GM21360 (cell line): ENCODE measurements around the gene ELMO1.

Experiments
- ATAC-seq: cut with Tn5 transposase; IDR thresholded peaks from one replicate; pipeline ENCODE4 v1.9.1; 2021; ENCODE audit warnings: mild to moderate bottlenecking, moderate library complexity; ENCODE audit not compliant: unreplicated experiment

The ELMO1 gene

DNA sequence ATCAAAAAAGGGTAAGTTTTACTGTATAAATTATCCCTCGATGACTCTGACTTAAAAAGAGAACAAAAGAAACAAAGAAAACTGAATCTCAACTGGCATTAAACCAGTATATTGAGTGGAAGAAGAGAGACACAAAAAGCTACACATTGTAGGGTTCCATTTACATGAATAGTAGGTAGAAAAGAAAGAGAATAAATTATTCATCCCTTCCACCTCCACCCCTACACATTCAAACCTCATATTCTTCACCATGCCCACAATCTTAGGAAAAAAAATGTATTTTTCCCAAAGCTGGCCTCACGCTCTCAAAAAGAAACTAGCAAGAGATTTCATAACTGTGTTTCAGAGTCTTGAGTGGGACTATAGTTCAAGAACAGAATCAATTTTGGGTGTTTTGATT, 377.5 kb downstream of the ELMO1 start:
- ATAC-seq = no peak

DNA sequence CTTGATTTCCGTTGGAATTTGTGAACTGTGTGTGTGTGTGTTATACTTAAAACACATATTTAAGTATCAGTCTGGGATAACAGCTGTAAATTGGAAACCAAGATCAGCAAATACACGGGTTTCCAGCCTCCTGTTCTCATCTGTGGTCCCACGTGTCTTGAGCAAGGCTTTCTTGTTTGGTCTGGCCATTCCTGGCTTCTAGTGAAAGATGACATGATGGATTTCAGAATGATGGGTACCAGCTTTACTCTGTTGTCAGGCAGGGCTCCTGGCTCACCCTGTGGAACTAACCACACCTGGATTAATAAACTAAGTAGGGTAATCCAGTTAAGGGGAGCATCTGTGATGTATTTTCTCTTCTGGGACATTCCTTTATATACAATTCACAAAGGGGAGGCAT, 378.2 kb downstream of the ELMO1 start:
- no peak for ATAC-seq

DNA sequence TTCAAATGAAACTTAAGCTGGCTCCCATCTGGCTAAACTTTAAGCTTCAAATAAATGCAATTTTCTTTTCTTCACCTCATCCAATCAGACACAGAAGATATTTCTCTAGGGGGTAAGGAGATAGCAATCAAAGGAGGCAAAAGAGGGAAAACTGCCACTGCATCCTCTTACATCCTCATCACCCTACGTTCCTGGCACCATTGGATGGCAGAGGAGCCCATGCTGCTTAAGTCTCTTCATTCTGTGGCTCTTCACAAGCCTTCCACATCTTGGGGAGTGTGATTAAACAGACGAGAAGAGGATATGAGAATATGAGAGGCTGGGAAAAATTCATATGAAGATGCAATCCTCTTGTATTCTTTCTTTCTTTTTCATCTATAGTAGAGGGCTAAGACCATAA, 378.6 kb downstream of the ELMO1 start:
- ATAC-seq = no peak

DNA sequence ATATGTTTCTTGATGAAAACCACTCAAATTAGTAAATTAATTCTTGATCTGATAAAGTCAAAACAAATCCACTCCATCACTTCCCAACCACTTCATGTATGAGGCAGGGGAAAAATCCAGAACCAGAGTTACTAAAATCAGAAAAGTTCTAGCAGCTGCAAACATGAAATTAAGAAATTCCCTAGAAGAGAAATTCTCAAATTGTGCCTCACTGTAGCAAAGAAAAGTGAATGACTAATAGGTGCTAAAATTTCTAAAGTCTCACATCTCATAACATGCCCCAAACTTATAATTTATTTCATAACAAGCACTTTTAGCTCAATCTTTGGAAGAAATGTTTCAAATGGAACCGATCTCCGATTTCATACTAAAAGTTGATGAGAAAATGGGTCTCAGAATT, 379.3 kb downstream of the ELMO1 start:
- no peak for ATAC-seq

DNA sequence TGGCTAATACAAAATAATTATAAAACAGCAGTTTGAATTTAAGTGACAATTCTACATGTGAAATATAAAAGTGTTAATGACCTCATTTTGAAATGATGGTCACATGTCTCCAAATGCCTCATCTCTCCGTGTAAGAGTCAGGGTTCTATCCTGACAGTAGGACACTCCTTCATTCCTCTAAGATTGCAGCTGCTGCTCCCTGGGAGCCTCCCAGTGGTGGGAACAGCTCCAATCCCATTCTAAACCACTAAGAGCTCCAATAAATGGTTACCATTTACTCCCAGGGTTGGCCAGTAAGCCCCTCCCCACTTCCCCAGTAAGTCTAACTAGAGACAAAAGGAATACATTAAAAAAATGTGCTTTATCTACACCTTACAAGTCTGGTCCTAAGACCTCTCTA, 379.8 kb downstream of the ELMO1 start:
- ATAC-seq = no peak

DNA sequence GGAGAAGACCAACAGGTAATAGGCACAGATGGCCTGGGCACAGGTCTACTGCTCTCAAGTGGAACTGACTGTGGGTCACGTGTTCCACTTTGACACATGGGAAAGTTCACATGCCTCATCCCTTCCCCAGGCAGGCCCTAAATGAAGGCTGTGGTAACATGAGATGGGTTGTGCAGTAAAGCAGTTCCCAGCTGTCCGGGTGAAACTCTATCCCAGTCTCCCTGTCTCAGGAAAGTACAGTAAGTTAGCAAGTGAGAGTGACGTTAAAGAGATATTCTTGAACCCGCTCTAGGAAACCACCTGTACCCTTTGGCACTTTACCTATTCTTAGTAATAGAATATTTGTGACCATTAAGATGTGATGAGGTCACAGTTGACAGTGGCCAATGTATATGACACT, 380.6 kb downstream of the ELMO1 start:
- ATAC-seq = no peak

DNA sequence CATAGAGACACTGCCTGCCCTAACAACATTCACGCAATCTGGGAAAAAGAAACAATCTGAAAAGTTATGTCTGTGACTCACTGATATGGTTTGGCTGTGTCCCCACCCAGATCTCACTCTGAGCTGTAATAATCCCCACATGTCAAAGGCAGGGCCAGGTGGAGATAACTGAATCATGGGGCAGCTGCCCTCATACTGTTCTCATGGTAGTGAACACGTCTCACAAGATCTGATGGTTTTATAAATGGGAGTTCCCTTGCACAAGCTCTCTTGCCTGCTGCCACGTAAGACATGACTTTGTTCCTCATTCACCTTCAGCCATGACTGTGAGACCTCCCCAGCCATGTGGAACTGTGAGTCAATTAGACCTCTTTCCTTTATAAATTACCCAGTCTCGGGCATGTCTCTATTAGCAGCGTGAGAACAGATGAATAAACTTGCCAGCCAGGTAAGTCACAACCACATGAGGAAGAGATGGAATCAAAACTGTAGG, 382.8 kb downstream of the ELMO1 start:
- ATAC-seq = no peak

DNA sequence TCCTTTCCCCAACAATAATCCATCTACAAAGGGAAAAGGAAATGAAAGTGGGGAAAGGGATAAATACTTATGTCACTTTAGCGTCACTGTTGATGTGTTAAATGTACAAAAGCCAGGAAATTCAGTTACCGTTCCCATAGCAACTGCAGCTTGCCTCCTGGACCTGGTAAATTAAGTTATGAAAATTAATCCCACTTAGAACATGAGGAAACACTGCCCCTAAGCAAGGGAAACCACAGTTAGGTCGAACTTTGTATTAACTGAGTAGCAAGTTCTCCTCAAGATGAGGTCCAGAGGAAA, 386.2 kb downstream of the ELMO1 start:
- ATAC-seq = no peak

DNA sequence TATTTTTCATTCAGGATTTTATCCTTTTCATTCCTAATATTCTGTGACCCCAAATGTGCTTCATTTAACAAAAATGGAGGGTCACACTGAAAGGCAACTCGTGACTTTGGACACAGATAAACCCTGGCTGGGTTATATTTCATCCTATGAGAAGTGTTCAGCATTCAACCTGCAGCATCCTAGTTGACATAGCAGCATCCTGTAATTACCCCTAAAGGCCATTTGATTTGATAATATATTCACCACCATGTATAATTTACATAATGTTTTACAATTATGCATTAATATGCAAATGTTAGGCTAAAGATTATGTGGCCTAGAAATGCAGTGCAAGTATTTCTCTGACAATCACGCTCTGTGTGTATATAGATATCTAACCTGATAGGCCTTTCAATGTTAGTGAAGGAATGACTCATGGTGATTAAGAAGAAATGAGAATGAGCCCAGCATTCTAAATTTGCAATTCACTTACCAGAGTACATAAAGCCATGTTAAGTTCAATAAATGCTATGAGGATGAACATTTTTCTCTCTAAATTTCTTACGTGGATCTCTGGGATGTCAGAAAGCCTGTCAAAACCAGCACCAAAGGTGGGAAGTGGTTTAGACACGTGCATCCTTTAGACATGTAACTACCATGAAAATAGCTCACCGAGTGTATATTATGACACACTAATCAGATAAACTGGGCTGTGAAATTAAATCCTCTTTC, 386.7 kb downstream of the ELMO1 start:
- ATAC-seq = no peak

DNA sequence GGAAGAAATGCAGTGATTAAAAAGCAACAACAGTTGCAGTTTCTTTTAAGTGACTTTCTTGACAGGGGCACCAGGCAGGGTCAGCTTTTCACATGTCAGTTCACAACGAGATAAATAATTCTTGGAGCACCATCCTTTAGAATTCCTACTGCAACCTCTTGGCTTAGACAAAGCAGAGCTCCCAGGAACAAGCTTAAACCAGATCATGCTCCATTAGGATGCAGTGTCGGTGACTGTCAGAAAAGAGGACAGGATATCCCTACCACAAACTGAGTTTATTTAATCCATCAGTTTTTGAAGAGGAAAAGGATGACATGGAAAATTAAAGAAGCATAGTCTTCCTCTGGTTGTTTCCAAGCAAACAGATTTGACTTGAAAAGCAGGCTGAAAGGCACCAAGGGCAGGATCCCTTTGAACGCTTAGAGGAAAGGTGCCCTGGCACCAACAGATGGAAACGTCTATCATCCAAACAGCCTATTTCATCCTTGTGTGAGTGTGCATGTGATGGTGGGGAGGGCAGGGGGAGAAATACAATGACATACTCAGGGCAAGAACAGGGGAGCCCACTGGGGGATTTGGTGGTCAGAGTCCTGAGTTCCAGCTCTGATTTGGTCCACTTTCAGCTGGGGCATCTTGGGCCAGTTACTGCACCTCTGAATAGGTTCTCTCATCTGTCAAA, 392.3 kb downstream of the ELMO1 start:
- no peak for ATAC-seq

DNA sequence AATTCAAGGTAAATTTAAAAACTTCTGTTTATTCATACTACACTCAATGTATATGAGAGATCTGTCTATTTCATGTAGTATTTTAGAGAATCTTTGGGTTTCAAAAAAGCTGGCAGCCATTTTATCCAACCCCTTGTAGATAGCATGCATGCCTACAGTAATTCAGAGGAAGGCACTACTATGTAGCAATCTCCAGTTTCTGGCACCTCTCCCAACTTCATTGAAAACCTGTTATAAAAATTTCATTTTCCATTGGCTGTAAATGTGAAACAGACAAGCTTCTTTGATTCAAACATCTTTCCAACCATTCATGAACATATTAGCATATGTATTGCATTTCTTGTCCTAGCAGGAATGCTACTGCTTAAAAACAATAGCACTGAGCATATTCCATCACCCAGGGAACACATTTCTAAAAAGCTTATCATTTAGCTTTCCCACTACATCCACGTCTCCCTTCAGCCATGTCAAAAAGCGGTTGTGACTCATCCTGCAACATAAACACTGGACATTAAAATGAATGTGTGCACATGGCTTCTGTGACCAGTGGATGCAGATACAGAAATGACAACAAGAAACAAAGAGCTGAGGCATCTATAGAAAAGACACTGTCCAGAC, 393.9 kb downstream of the ELMO1 start:
- ATAC-seq = no peak

DNA sequence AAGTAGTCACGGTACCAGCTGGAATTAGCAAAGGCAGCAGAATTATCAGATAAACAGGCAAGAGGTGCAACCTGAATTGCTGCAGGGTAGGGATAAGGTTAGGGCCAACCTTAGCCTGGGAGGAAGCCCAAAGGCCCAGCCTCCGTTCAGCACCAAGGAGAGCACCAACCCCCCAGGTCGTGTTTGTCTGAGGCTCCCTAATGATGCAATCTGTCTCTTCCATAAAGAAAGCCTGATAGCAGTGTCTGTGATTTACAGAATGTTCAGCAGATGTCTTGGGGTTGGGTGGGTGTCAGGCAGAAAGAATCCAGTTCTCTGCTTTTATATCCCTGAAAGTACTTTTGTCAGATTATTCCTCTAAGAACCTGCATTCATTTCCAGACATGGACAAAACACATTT, 396.0 kb downstream of the ELMO1 start:
- ATAC-seq = no peak

DNA sequence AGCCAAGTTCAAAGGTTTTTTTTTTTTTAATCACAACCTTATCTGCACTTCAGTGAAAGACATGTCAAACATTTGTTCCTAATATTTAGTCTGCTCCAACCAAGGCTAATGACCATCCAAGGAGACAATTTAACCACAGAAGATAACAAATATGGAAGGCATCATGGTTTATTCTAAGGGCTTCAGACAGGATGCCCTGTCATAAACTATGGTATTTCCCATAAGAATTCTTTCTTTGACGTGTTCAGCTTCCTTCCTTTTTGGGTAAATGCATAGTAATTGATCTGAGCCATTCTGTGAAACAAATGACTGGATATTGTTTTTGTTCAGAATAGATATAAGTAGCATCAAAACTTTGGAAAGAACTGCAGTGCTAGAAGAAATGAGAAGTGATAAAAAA, 397.9 kb downstream of the ELMO1 start:
- ATAC-seq = no peak

DNA sequence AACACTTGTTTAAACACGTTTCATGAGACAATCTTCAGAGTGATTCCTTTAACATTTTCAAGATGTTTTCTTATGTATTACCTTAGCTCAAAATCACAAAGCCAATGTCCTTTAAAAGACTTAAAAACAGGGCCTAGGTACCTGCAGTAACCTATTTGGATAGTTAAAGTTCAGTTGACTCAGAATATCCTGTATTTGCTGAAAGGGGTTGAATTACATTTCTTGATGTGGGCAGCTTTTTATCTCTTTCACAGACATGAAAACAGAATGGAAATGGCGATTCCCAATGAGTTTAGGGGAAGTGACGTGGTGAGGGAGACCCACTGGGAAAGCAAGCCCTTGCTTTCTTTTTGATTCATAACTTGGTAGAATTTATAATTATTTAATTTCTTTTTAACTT, 400.0 kb downstream of the ELMO1 start:
- ATAC-seq = no peak

DNA sequence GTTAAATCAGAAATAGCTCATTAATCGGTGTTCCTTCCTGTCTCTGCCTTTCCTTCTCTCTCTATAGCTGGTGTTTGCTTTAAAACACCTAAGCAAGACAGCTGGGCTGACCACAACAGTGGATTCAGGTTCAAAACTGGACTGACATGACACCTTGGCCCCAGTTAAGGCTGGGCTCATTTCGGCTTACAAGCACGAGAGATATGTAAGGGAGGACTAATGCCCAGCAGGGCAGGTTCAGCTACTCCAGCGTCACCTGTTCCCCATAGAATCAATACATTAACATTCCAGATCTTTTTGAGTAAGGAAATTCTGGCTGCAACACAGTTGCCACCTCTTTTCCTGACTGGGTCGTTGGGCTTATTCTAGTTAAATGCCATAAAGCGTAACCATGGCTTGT, 401.4 kb downstream of the ELMO1 start:
- no peak for ATAC-seq

DNA sequence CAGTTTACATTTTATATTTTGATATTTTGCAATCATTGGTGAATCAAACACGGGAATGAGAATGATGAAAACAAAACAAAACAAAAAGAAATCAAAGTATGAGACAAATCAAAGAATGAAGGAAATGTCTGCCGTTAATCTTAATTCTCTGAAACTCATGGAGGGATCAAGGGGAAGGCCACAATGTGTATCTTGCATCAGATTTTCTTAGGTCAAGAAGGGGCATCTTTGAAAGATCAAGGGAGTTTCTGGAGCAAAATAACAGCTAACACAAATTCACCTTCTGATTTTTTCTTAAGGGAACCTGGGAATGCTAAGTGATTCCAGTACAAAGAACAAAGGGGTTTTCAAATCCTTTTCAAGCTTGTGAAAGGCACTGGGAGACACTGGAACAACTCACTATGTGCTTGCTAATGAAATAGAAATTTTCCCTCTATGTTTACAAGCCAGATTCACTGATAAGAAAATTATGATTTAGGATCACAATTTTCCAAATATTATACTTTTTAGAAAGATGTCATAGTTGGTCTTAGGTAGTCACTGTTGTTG, 402.1 kb downstream of the ELMO1 start:
- no peak for ATAC-seq

DNA sequence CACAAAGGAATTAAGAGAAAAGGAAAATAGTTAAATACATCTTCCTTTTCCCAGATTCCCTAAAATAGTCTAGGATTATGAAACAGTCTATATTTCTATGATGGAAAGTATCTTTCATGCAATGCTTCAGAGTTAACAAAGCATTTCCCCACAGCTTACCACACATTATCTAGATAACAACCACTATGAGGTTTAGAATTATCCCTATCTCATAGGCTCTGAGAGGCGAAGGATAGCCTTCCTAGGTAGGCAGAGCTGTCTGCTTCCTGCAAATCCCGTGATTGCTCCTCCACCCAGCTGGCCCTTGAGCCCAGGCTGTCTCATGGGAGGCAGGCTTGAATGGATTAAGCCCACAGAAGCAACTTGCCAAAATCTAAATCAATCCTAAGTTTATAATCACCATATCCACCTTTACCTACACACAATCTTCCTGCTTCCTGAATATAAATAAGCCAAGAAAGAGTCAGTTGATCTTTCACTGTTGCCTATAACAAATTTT, 402.9 kb downstream of the ELMO1 start:
- ATAC-seq = no peak

DNA sequence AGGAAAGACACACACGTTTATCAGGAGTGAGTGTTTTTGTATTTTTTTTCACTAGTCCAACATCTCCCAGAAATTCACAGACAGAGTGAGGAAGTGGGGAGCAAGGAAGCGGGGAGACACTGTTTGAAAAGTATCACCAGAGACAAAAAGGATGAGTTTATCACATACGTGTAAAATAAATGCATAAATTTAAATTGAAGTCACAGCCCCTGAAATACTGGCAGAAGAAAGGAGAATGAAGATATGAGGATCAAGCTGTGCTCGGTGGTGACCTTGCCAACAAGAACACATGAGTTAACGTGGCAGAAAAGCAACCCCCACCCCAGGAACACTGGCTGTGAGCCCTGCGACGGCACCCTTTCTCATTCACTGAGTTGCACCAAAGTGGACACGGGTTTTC, 407.2 kb downstream of the ELMO1 start:
- no peak for ATAC-seq

DNA sequence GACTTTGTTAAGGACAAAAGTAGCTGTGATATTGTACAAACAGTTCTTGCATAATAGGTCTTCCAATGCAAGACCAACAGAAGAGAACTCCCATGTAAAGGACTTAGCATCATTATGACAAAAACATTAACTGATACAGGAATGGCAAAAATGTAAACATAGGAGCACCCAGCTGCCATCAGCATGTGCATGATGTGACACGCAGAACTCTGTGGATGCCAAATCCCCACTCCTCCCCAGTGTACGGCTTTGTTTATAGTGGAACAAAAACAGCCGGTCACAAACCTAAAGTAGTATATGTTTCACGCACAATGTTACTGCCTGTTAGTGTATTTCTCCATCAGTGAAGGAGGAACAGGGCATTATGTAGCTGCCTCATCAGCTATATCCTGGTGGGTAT, 408.3 kb downstream of the ELMO1 start:
- ATAC-seq = no peak

DNA sequence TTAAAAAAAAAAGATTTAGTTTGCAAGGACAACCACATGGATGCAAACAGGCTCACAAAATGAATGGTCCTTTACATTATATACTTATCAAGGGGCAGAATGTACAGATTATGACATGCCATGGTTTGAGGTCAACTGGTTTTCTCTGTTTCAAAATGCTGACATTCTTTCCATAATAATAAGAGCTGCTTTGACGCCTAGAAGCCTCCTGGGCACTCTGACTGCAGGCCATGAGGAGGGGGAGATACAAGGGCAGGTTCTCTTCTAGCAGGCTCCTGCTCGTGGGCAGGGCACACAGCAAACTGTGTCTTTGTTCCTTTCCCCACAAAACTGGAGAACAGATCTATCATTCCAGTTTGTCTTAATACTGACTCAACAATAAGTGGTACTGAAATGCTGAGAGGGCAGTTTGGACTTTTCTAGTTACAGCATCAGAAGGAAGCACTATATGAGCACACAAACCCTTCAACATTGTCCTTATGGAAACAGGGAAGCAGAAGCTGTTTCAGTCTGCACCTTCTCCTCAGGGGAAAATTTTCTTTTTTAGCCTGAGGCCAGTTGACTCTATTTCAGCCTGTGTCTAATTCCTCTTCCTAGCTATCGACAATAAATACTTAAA, 409.4 kb downstream of the ELMO1 start:
- ATAC-seq = no peak

DNA sequence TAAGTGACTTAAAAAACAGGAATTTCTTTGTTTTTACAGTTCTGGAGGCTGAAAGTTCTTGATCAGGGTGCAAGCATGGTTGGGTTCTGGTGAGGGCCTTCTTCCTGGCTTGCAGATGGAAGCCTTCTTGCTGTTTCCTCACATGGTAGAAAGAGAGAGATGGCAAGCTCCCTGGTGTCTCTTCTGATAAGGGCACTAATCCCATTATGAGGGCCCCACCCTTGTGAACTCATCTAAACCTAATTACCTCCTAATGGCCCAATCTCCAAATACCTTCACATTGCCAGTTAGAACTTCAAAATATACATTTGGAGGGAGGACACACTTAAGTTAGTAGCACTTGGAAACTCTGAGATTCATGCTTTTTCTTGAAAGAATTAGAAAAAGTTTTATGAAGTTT, 410.0 kb downstream of the ELMO1 start:
- ATAC-seq = no peak

DNA sequence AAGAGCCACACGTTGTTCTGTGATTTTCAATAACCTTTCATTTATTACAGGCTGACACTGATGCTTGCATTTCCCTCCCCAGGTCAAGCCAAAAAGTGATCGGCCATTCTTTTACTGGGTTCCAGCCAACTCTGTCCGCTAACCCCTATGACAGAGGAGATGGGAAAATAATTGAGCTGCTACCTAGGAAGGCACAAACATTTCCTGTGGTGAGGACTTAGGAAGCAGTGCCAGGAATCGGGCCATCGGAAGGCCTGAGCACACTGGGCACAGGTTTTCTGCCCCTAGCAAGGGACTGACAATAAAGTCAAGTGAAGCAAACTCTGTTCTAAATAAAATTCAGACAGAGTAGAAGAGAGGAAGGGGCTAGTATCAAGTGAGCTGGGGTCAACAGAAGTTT, 411.4 kb downstream of the ELMO1 start:
- no peak for ATAC-seq
